IPS DF 6.9 (cell line): ENCODE results near the gene LDLRAD3.

ENCODE experiments used
- DNase-seq: peaks from one replicate; pipeline ENCODE4 v3.0.0-alpha.2; 2013; ENCODE audit warnings: low read depth, low spot score
- H3K27ac ChIP-seq: one replicate; pipeline ENCODE4 v1.5.1; 2013; ENCODE audit warnings: low read length, control low read depth
- H3K27me3 ChIP-seq: 2 replicates; pipeline ENCODE4 v1.6.1; 2013; ENCODE audit warnings: mild to moderate bottlenecking, low read length; ENCODE audit not compliant: control insufficient read depth, insufficient read depth
- H3K36me3 ChIP-seq: 2 replicates; pipeline ENCODE4 v1.6.1; 2013; ENCODE audit warnings: low read length; ENCODE audit not compliant: control insufficient read depth, insufficient read depth
- H3K4me1 ChIP-seq: 2 replicates; pipeline ENCODE4 v1.6.1; 2013; ENCODE audit warnings: low read length; ENCODE audit not compliant: control insufficient read depth, insufficient read depth
- H3K4me3 ChIP-seq: 2 replicates; pipeline ENCODE4 v1.5.1; 2013; ENCODE audit warnings: mild to moderate bottlenecking, low read length
- H3K9me3 ChIP-seq: 2 replicates; pipeline ENCODE4 v1.6.1; 2013; ENCODE audit warnings: low read length, inconsistent platforms; ENCODE audit not compliant: control insufficient read depth, insufficient read depth
- WGBS: extraction: QIAGEN DNeasy Blood & Tissue Kit; methylation state at CpG from one replicate; pipeline ENCODE4 v1.1.7; 2013; ENCODE audit warnings: mixed read lengths, missing lambda C conversion rate; ENCODE audit not compliant: insufficient read length, insufficient coverage; 5-methylcytosine and 5-hydroxymethylcytosine counted together

The LDLRAD3 gene

DNA sequence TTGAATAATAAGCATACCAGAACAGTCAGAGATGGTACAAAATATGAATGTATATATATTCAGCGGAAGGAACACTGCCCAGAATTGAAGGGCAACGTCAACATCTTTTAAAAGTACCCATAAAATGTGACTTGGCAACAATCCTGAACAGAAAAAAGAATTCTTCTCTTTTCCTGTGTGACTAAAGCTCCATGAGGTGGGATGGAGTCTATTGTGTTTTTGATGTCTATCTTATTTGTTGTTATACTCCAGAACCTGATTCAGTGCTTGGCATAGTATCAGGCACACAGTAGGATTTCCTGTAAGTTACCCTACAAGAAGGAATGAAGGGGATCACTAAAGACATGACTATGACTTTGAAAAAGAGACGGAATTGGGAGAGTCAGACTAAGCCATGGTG lies 10.3 kb downstream of the LDLRAD3 start:
- no CpG with 5 or more reads among the region's 3 CpGs for WGBS

DNA sequence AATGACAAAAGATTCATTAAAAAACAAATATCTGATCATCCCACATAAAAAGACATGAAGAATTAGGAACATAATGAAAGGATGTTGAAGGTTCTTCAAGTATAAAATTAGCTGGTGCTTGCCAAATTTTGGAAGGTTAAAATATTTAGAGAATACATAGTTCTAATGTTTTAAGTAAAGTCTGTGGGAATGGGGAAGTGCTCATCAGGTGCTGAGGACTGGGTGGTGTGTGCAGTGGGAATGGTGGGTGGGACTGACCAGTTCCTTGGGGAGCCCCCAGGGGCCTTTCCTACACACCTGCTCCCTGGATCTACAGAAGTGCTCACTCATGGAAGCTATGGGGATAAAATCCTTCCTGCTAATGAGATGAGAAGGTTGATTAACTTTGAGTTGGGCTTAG lies 11.8 kb downstream of the LDLRAD3 start:
- H3K9me3 ChIP-seq = no peaks in the 10 kb centered on the region
- H3K27me3 ChIP-seq = no peaks in the 10 kb centered on the region
- H3K4me3 ChIP-seq = no peak overlapping the region
- H3K27ac ChIP-seq = no peak overlapping the region
- no peaks in the 10 kb centered on the region for H3K4me1 ChIP-seq
- H3K36me3 ChIP-seq = no peaks in the 10 kb centered on the region
- DNase-seq = no peak

More for the DNA sequence above, 10.3 kb downstream of the LDLRAD3 start:
- Histone ChIP-seq H3K4me3 (no peak overlapping the region), H3K9me3 (no peaks in the 10 kb centered on the region), H3K4me1 (no peaks in the 10 kb centered on the region), H3K36me3 (no peaks in the 10 kb centered on the region), H3K27ac (no peak overlapping the region), H3K27me3 (no peaks in the 10 kb centered on the region)
- DNase-seq = no peak

DNA sequence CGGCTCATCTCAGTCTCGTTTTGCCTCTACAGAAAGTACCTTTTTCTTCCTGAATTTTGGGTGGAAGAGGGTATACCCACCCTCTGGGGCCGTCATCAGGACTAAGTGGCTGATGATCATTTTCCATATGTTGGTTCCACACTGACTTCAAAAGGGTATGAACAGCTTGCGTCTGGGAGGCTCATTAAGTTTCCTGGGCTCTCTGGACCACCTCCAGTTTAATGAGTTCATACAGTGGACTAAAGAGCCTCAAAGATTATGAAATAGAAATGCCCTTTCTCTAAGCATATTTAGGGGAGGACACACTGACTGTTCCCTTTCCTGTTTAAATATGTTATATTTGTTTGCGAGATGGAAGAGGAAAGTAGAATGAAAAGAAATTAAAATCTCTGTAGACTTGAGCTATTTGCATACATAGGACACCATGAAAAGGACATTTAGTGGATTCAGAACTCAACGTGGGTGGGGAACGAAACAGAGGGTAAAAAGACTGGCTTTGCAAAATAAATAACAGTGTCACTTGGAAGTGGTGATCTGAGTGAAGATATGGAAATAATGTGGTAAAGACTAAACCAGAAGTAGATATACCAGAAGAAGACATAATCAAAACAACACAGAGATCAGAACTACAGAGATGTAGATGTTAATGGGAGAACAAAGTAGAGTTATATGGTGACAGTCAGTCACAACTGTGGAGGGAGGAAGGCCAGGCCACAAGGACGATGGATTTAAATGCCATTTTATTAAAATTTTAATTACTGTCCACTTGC lies 18.7 kb downstream of the LDLRAD3 start:
- WGBS = 100% methylated on average over 1 of the region's 8 CpGs
- H3K4me3 ChIP-seq = no peak overlapping the region
- no peak overlapping the region for H3K27ac ChIP-seq
- H3K9me3 ChIP-seq = no peaks in the 10 kb centered on the region
- no peaks in the 10 kb centered on the region; the same call in 1 of the 2 replicates for H3K36me3 ChIP-seq
- H3K27me3 ChIP-seq = no peaks in the 10 kb centered on the region
- DNase-seq = no peak
- H3K4me1 ChIP-seq = no peaks in the 10 kb centered on the region

DNA sequence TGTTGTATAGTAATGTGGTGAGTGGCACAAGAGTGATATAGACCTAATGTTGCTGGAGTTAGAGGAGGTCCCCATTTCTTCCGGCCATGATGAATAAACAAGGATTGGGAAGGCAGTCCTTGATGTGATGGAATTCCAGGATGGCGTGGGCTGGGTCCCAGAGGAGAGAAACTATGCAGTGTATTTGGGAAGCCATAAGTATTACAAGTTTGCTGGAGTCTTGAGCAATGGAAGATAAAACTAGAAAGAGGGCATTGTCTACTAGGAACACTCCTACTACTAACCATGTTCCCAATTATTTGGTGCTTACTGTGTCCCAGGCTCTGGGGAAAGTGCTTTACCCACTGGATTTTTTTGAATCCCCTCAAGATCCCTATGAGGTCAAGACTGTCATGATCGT lies 20.0 kb downstream of the LDLRAD3 start:
- H3K9me3 ChIP-seq = no peaks in the 10 kb centered on the region
- no peaks in the 10 kb centered on the region for H3K4me1 ChIP-seq
- no peaks in the 10 kb centered on the region for H3K27me3 ChIP-seq
- no CpG with 5 or more reads among the region's 3 CpGs for WGBS
- DNase-seq = no peak
- no peak overlapping the region for H3K27ac ChIP-seq
- no peaks in the 10 kb centered on the region; the same call in 1 of the 2 replicates for H3K36me3 ChIP-seq
- no peak overlapping the region for H3K4me3 ChIP-seq

DNA sequence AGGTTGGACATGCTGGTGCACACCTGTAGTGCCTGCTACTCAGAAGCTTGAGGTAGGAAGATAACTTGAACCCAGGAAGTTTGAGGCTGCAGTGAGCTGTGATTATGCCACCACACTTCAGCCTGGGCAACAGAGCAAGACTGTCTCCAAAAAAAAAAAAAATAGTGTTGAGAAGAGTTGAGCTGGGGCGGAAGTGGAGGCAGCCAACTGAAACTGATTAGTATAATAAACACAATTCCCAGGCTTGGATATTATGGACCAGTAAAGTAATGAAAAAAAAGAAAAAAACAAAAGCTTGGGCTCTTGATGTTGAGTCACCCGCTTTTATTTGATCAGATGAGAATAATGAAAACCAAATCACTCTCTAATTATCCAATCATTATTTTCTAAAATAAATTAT lies 21.0 kb downstream of the LDLRAD3 start:
- H3K4me1 ChIP-seq = no peaks in the 10 kb centered on the region
- H3K36me3 ChIP-seq = no peaks in the 10 kb centered on the region; the same call in 1 of the 2 replicates
- H3K4me3 ChIP-seq = no peak overlapping the region
- no peak for DNase-seq
- no peaks in the 10 kb centered on the region for H3K9me3 ChIP-seq
- no peak overlapping the region for H3K27ac ChIP-seq
- H3K27me3 ChIP-seq = no peaks in the 10 kb centered on the region
- WGBS = no CpG with 5 or more reads among the region's 2 CpGs

DNA sequence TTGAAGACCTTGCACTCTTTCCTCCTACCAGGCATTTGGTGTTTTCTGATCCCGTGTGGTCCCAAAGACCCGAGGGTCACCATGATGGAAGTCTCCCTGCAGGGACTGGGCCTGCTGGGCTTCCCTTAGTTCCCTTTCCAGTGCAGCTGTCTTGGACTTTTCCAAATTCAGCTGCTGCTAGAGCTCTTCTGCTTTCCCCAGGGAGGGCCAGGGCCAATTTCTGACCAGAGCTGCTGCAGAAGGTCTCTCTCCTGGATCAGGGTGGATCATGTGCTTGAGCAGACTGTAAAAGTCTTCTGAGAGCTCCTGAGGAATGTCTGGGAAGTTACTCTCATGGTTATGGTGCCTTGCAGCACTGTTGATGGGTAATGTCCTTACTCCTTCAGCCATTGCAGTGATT lies 23.2 kb downstream of the LDLRAD3 start:
- Histone ChIP-seq H3K27ac (no peak overlapping the region), H3K9me3 (no peaks in the 10 kb centered on the region), H3K27me3 (no peaks in the 10 kb centered on the region), H3K36me3 (no peaks in the 10 kb centered on the region; the same call in 1 of the 2 replicates), H3K4me3 (no peak overlapping the region), H3K4me1 (0 out of 2 replicates have a peak, but pooled peaks cover 1% of the 10 kb centered on the region)
- no peak for DNase-seq
- no CpG with 5 or more reads among the region's 2 CpGs for WGBS

DNA sequence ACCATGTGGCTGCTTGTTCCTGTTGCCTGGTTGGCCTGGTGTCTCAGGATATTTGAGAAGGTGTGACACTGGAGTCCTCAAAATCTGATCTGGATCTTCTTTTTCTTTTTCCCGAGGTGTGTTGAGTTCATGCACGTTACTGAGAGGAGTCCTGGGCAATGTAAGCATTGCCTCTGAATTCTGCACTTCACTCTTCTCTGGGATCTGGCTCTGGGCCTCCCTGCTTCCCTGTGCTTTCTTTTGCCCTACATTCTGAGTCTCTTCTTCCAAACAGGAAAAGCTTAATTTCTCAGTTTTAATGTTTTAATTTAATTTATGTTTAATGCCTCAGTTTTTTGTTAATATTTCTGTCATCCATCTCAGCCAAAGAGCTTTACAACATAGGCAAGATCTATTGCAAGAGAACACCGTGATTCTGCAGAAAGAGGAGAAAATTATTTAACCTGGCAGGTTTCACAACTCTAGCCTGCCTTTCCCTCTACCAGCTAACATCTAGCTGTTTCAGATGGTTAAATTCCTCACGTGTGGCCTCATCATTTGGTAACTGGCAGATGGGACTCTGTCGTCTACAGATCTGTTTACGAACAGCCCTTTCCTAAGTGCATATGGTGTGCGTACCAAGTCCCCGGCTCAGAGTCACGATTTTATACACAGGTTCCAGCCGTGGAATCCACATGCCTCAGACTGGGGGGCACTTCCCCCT lies 24.7 kb downstream of the LDLRAD3 start:
- 0 out of 2 replicates have a peak, but pooled peaks cover 1% of the 10 kb centered on the region for H3K4me1 ChIP-seq
- H3K27ac ChIP-seq = no peak overlapping the region
- no CpG with 5 or more reads among the region's 10 CpGs for WGBS
- no peaks in the 10 kb centered on the region; the same call in 1 of the 2 replicates for H3K36me3 ChIP-seq
- no peak for DNase-seq
- no peaks in the 10 kb centered on the region for H3K27me3 ChIP-seq
- H3K4me3 ChIP-seq = no peak overlapping the region
- no peaks in the 10 kb centered on the region for H3K9me3 ChIP-seq

DNA sequence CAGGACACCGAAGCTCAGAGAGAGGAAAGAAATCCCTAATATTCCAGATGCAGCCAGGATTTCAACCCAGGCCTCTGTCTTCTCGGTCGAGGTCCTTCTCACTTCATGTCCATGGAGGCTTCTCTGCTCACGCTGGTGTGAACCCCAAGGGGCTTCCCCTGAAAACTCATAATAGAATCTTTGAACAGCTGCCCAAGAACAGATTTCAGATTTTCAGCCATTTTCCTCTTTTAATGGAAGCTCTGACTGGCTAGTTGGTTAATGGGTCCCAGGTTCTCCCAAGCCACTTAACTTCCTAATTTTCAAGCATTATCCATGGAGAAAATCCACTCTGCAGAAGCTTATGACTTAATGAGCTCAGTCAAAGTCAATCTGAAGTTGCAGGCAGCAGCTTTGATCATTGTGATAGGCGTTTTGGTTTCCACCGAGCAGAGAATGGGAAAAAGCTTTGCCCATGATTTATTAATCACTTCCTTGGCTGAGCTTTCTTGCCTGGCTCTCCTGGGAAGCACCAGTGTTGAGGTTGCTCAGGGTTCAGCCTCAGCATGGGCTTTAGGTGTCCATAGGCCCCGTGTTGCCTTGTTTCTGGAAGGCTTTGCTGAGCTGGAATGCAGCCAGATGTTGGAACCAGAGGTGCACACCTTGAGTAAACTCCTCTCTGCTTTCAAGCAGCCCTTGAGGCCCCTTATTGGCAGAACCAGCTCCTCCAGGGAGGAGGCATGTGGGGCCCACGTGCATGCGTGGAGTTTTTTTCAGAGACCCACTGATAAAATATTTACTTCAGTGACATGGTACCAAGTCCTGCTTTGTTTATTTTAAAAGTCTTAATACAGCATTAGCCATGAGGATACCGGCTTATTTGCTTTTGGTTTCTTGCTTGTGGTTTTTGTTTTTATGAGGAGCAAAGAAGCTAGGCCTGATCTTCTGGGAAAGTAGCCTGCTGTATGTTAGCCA lies 25.5 kb downstream of the LDLRAD3 start:
- Histone ChIP-seq H3K4me3 (no peak overlapping the region), H3K27ac (no peak overlapping the region), H3K27me3 (no peaks in the 10 kb centered on the region), H3K36me3 (no peaks in the 10 kb centered on the region; the same call in 1 of the 2 replicates), H3K9me3 (no peaks in the 10 kb centered on the region), H3K4me1 (0 out of 2 replicates have a peak, but pooled peaks cover 1% of the 10 kb centered on the region)
- no CpG with 5 or more reads among the region's 10 CpGs for WGBS
- DNase-seq = no peak

DNA sequence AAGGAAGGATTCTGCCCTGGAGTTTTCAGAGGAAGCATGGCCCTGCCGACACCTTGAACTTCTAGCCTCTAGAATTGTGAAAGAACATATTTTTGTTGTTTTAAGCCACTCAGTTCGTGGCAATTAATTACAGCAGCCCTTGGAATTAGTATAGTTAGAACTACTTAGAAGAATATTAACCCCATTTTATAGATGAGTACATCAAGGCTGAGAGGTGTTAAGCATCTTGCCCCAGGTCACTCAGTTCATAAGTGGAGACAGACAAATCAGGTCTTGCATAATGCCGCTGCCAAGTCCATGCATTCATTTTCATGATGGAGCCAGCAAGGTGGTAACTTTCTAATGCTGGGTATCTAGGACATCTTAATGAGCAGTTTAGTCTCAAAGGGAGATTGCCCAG lies 26.6 kb downstream of the LDLRAD3 start:
- Histone ChIP-seq H3K4me1 (0 out of 2 replicates have a peak, but pooled peaks cover 1% of the 10 kb centered on the region), H3K27me3 (no peaks in the 10 kb centered on the region), H3K9me3 (no peaks in the 10 kb centered on the region), H3K36me3 (no peaks in the 10 kb centered on the region), H3K27ac (no peak overlapping the region), H3K4me3 (no peak overlapping the region)
- DNase-seq = no peak
- WGBS = no CpG with 5 or more reads among the region's 3 CpGs

DNA sequence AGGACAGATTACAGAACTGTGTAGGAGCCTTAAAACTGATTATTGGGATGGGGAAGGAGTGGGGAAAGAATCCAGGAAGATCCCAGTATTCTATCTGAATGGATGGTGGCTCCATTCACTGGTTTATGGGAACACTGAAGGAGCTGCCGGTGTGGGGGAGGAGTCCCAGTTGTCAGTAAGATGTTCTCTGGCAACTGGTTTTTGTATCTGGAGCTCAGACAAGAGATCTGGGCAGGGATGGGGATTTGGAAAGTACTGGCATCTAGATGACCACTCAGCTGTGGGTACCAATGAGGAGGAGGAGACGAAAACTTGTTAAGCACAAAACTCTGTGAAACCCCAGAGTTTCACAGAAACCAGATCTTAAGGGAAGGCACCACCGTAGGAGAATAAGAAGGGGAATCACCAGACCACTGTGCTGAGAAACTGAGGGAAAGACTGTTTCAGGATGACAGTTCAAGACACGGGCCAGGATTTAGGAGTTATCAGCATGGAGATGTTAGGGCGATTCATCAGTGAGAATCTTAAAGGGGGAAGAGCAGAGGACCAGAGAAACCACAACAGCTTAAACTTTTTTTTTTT lies 28.1 kb downstream of the LDLRAD3 start:
- Histone ChIP-seq H3K9me3 (no peaks in the 10 kb centered on the region), H3K27me3 (no peaks in the 10 kb centered on the region), H3K4me1 (peaks cover 1% of the 10 kb centered on the region; the same call in 1 of the 2 replicates), H3K4me3 (no peak overlapping the region), H3K27ac (no peak overlapping the region), H3K36me3 (no peaks in the 10 kb centered on the region)
- no CpG with 5 or more reads among the region's 5 CpGs for WGBS
- DNase-seq = no peak
